ENCODE data around the gene PTCHD1. TPM values are rescaled to one million over a fixed set of nuclear protein-coding genes. Genes with fewer than 3 reads are reported as not detected.

The PTCHD1 gene
- total and polyA plus RNA-seq, 2 of the 4 experiments (the other 2 are of a cell fraction) = not detected

- DNase-seq = no peak
- TF ChIP-seq FOS (IDR thresholded peaks at IDR 0.05; ENCODE audit: low read depth, low read length) (no peak), POLR2A (IDR thresholded peaks at IDR 0.05; ENCODE audit: low read depth, low read length) (no peak), USF2 (IDR thresholded peaks at IDR 0.05; ENCODE audit: low read depth, low read length) (no peak), NFE2L2 (IDR thresholded peaks at IDR 0.05; ENCODE audit: low read depth, low read length) (no peak)
- intact Hi-C loops (cut with micrococcal nuclease) (no loop called here), in situ Hi-C loops (cut with MboI; ENCODE audit: low sequenced_read_pairs) (no loop called here), dilution Hi-C loops (cut with HindIII; ENCODE audit: low sequenced_read_pairs, unreplicated experiment) (no loop called here)
- Histone ChIP-seq H3K9me3 (ENCODE audit: control insufficient read depth, insufficient read depth, low read length) (no peaks in the 10 kb centered on the region), H4K5ac (ENCODE audit: low read depth, low read length) (no peak overlapping the region), H3K79me1 (ENCODE audit: low read depth in 1 of 2, low read length in 2 of 2) (no peaks in the 10 kb centered on the region), H3K14ac (replicated peaks; ENCODE audit: low read depth, low read length) (no peak overlapping the region), H2BK15ac (ENCODE audit: low read depth, low read length) (no peak overlapping the region), H4K91ac (ENCODE audit: insufficient read depth, low read depth, low read length) (no peak overlapping the region), H3K4me3 (ENCODE audit: insufficient read depth, low read depth, low read length) (no peak overlapping the region), H3K4me2 (ENCODE audit: low read depth, low read length) (no peak overlapping the region), H3K18ac (ENCODE audit: low read depth, low read length) (no peak overlapping the region), H3K9me1 (ENCODE audit: insufficient read depth, low read length) (no peaks in the 10 kb centered on the region), H2BK20ac (ENCODE audit: low read depth, low read length) (no peak overlapping the region), H2AK5ac (ENCODE audit: low read depth, low read length) (no peak overlapping the region), H2BK5ac (ENCODE audit: low read depth, low read length, poor library complexity, severe bottlenecking) (no peak overlapping the region), H2BK120ac (ENCODE audit: low read depth, low read length) (no peak overlapping the region), H3K4me1 (ENCODE audit: control insufficient read depth, insufficient read depth, low read length) (no peaks in the 10 kb centered on the region), H2AK9ac (replicated peaks; ENCODE audit: low read depth, low read length, poor library complexity) (no peak overlapping the region), H2AFZ (replicated peaks; ENCODE audit: low read length, poor library complexity) (no peak overlapping the region), H3K9ac (ENCODE audit: low read depth, low read length) (no peak overlapping the region), H3K27ac (ENCODE audit: insufficient read depth, low read length) (no peak overlapping the region), H3K27me3 (ENCODE audit: control insufficient read depth, insufficient read depth, low read length) (peaks cover 7% of the 10 kb centered on the region; the same call in 1 of the 2 replicates), H4K20me1 (ENCODE audit: insufficient read depth, low read length) (no peaks in the 10 kb centered on the region), H4K8ac (ENCODE audit: low read depth in 2 of 2, low read length in 2 of 2) (no peak overlapping the region), H3K23ac (ENCODE audit: low read depth, low read length) (no peak overlapping the region), H3K56ac (ENCODE audit: extremely low read depth, insufficient read depth, low read length) (no peak overlapping the region), H3K4ac (ENCODE audit: low read depth, low read length) (no peak overlapping the region), H3K36me3 (ENCODE audit: control insufficient read depth, insufficient read depth, low read length) (no peaks in the 10 kb centered on the region)
- ChIA-PET CTCF (no interaction called here), POLR2A (ENCODE audit: unreplicated experiment) (no interaction called here)
- no CpG with 5 or more reads among the region's 2 CpGs for WGBS, 2 experiments (ENCODE audit: extremely low coverage in 2 of 2, insufficient read length in 1 of 2)
- no peak for ATAC-seq (ENCODE audit: low read depth)
- BruUV-seq (replicated peaks) = no TSS peak
These were observed 7.5 kb upstream of the PTCHD1 start for GRCh38 chrX:23327104-23327503.
